CD4-positive, alpha-beta T cell (primary cell): ENCODE measurements around the gene NACC2. TPM values are rescaled to one million over a fixed set of nuclear protein-coding genes. Genes with fewer than 3 reads are reported as not detected.

Experiments used
- ATAC-seq: fragments of 200-7000 bp; cut with Tn5 transposase; one replicate; pipeline ENCODE4 v1.10.0; 2022; ENCODE audit warnings: mild to moderate bottlenecking; ENCODE audit not compliant: poor library complexity
- CTCF ChIA-PET: fragments of 350-600 bp; sonication (Branson Sonifier 250); formaldehyde crosslinking; loops from one replicate; lab custom pipeline; 2021; ENCODE audit warnings: antibody characterized with exemption, inconsistent platforms; lab: Charles Lee
- POLR2A ChIA-PET: fragments of 350-600 bp; sonication (Branson Sonifier 250); formaldehyde crosslinking; loops from one replicate; lab custom pipeline; 2021; ENCODE audit warnings: antibody characterized with exemption, inconsistent platforms; lab: Charles Lee
- DNase-seq, 14 experiments: peaks; one replicate each; pipeline ENCODE4 v3.0.0-alpha.2; 2013 to 2020; ENCODE audit warnings: mixed read lengths in 2 of 14
- H3K27ac ChIP-seq, 2 donors: one replicate each; pipeline versions ENCODE4 v1.5.1 to v1.7.0; 2013; ENCODE audit warnings: low read length in 2 of 2, low read depth in 1 of 2, mild to moderate bottlenecking in 1 of 2
- H3K27me3 ChIP-seq, 2 experiments: 1 replicate in 1 of 2; 2 replicates in 1 of 2; pipeline versions ENCODE4 v1.6.1 to v1.7.0; 2013; ENCODE audit warnings: low read length in 2 of 2, control low read depth in 1 of 2, mild to moderate bottlenecking in 1 of 2, moderate library complexity in 1 of 2; ENCODE audit not compliant: insufficient read depth in 2 of 2, control insufficient read depth in 1 of 2
- H3K36me3 ChIP-seq: one replicate; pipeline ENCODE4 v1.6.1; 2013; ENCODE audit warnings: low read length, control low read depth; ENCODE audit not compliant: insufficient read depth
- H3K4me1 ChIP-seq: one replicate; pipeline ENCODE4 v1.6.1; 2013; ENCODE audit warnings: low read length, control low read depth; ENCODE audit not compliant: insufficient read depth
- H3K4me3 ChIP-seq: one replicate; pipeline ENCODE4 v1.5.1; 2013; ENCODE audit warnings: mild to moderate bottlenecking, low read length, moderate library complexity
- H3K9me3 ChIP-seq, 2 experiments: 1 replicate in 1 of 2; 2 replicates in 1 of 2; pipeline versions ENCODE4 v1.6.1 to v1.7.0; 2013; ENCODE audit warnings: low read length in 2 of 2, mild to moderate bottlenecking in 2 of 2, control low read depth in 1 of 2, moderate library complexity in 1 of 2; ENCODE audit not compliant: control insufficient read depth in 1 of 2, insufficient read depth in 1 of 2
- H3K27ac Mint-ChIP-seq: one replicate; pipeline ENCODE4 v1.8.0; 2020; ENCODE audit warnings: mixed read lengths
- H3K27me3 Mint-ChIP-seq: one replicate; pipeline ENCODE4 v1.8.0; 2021; ENCODE audit warnings: mixed read lengths
- H3K36me3 Mint-ChIP-seq: one replicate; pipeline ENCODE4 v1.8.0; 2021; ENCODE audit warnings: low read depth, mixed read lengths
- H3K4me1 Mint-ChIP-seq: one replicate; pipeline ENCODE4 v1.8.0; 2021; ENCODE audit warnings: low read depth, mixed read lengths
- H3K4me3 Mint-ChIP-seq: one replicate; pipeline ENCODE4 v1.8.0; 2020; ENCODE audit warnings: mild to moderate bottlenecking, mixed read lengths
- H3K9me3 Mint-ChIP-seq: one replicate; pipeline ENCODE4 v1.8.0; 2020; ENCODE audit warnings: mixed read lengths
- intact Hi-C, 2 experiments: fragments of 100-400 bp; cut with DNase I in 1 of 2; cut with micrococcal nuclease in 1 of 2; formaldehyde crosslinking; loops; one replicate each; pipeline versions ENCODE4 v1.15.1 to v1.9.0; 2023 to 2025; cut with DNase I, micrococcal nuclease
- total RNA-seq, 174 experiments: library from RNA in 2 of 174; stranded (reverse) in 2 of 174; gene quantifications; one replicate each; pipeline ENCODE4 v1.2.3 and lab custom pipeline; 2021 to 2026
- TF ChIP-seq, protein P1 (sequence below): fragments of 200-600 bp; IDR thresholded peaks from one replicate; pipeline ENCODE4 v1.8.0; 2022; ENCODE audit warnings: antibody characterized with exemption, mild to moderate bottlenecking

NACC2 gene
- total RNA-seq, 2 experiments from 2014 or later: 2.1 to 2.7 TPM

- H3K27me3 Mint-ChIP-seq: peaks cover 7% of the 10 kb centered on the region
- H3K4me1 Mint-ChIP-seq: peaks cover 5% of the 10 kb centered on the region
- Histone ChIP-seq H3K4me3 (no peak overlapping the region), H3K4me1 (peaks cover 35% of the 10 kb centered on the region), H3K9me3 (peaks cover 0 to 6% of the 10 kb centered on the region in 2 experiments), H3K27ac (no peak overlapping the region), H3K36me3 (peaks cover 10% of the 10 kb centered on the region), H3K27me3 (peaks cover 8 to 11% of the 10 kb centered on the region in 2 experiments)
- TF ChIP-seq, protein P1, sequence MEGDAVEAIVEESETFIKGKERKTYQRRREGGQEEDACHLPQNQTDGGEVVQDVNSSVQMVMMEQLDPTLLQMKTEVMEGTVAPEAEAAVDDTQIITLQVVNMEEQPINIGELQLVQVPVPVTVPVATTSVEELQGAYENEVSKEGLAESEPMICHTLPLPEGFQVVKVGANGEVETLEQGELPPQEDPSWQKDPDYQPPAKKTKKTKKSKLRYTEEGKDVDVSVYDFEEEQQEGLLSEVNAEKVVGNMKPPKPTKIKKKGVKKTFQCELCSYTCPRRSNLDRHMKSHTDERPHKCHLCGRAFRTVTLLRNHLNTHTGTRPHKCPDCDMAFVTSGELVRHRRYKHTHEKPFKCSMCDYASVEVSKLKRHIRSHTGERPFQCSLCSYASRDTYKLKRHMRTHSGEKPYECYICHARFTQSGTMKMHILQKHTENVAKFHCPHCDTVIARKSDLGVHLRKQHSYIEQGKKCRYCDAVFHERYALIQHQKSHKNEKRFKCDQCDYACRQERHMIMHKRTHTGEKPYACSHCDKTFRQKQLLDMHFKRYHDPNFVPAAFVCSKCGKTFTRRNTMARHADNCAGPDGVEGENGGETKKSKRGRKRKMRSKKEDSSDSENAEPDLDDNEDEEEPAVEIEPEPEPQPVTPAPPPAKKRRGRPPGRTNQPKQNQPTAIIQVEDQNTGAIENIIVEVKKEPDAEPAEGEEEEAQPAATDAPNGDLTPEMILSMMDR: no peak
- H3K36me3 Mint-ChIP-seq: no peaks in the 10 kb centered on the region
- POLR2A ChIA-PET: no interaction called here
- ATAC-seq (no peak), DNase-seq (no peak)
- H3K9me3 Mint-ChIP-seq: no peaks in the 10 kb centered on the region
- no peak overlapping the region for H3K27ac Mint-ChIP-seq
- intact Hi-C loops: no loop called here
- H3K4me3 Mint-ChIP-seq: no peak overlapping the region
- CTCF ChIA-PET: no interaction called here
Observed at GRCh38 chr9:136047775-136048559, 47.1 kb downstream of the NACC2 start.

DNA sequence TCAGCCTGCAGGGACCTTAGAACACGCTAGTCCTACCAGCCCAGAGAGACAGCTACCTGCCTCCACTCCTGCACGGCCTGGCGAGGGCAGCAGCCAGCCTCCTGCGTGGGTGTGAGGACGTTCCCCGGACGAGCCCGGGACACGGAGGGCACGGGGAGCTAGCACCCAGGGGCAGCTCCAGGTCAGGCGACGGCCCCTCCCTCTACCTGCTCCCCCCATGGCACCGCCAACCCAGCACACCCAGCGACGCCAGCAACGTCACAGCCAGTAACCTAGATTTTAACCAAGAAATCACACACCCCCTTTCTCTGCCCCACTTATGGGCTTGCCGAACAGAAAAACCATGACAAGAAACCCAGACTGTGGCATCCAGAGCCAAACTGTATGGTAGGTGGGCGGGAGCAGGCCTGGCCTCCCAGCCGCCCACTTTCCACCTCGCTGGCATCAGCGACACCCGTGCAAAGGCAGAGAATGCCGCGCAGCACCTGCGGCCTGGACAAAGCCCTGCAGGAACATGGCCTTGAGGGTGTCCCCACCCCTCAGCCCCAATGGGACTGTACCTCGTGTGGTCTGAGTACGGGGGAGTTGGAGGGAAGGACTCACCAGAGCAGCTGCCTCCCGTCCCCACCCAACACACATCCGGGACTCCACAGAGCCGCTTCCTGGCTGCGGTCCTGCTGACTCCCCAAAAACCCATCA is 47.9 kb downstream of the NACC2 start:
- no peak for ATAC-seq

DNA sequence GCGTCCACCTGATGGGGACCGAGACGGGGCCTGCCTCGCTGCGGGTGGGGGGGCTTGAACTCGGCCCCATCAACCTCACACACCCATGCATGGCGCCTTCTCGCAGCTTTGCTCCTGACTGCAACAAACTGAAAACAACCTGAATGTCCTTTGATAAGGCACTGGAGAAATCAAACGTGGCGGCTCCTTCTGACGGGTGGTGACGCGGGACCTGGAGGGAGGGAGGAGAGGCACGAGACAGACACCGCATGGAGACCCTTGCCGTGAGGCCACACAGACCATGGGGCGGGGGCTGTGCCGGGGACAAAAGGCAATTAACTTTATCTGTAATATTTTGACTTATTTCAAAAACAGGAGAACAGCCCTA is 48.6 kb downstream of the NACC2 start:
- Histone ChIP-seq H3K4me1 (peaks cover 20% of the 10 kb centered on the region), H3K27me3 (no peaks in the 10 kb centered on the region), H3K27ac (no peak overlapping the region), H3K4me3 (no peak overlapping the region), H3K36me3 (peaks cover 10% of the 10 kb centered on the region), H3K9me3 (no peaks in the 10 kb centered on the region)
- H3K27ac Mint-ChIP-seq: no peak overlapping the region
- H3K27me3 Mint-ChIP-seq: no peaks in the 10 kb centered on the region
- intact Hi-C loops: no loop called here
- H3K4me3 Mint-ChIP-seq: no peak overlapping the region
- DNase-seq (no peak), ATAC-seq (no peak)
- H3K9me3 Mint-ChIP-seq: no peaks in the 10 kb centered on the region
- CTCF ChIA-PET: no interaction called here
- peaks cover 2% of the 10 kb centered on the region for H3K36me3 Mint-ChIP-seq
- POLR2A ChIA-PET: no interaction called here
- no peaks in the 10 kb centered on the region for H3K4me1 Mint-ChIP-seq
- TF ChIP-seq, protein P1: no peak

More for the DNA sequence above, 47.9 kb downstream of the NACC2 start:
- DNase-seq: peak in 1 of 14 experiments; percentile 22
- Histone ChIP-seq H3K9me3 (no peaks in the 10 kb centered on the region), H3K27me3 (peaks cover 3 to 5% of the 10 kb centered on the region in 2 experiments), H3K27ac (no peak overlapping the region), H3K36me3 (peaks cover 10% of the 10 kb centered on the region), H3K4me1 (peaks cover 27% of the 10 kb centered on the region), H3K4me3 (no peak overlapping the region)
- peaks cover 4% of the 10 kb centered on the region for H3K4me1 Mint-ChIP-seq
- H3K9me3 Mint-ChIP-seq: no peaks in the 10 kb centered on the region
- TF ChIP-seq, protein P1: no peak
- no peak overlapping the region for H3K4me3 Mint-ChIP-seq
- peaks cover 5% of the 10 kb centered on the region for H3K27me3 Mint-ChIP-seq
- POLR2A ChIA-PET: no interaction called here
- CTCF ChIA-PET: no interaction called here
- no peaks in the 10 kb centered on the region for H3K36me3 Mint-ChIP-seq
- intact Hi-C loops: no loop called here
- H3K27ac Mint-ChIP-seq: no peak overlapping the region
